SJSA1 (cell line): ENCODE data around the gene FAM227A. TPM values are rescaled to one million over a fixed set of nuclear protein-coding genes. Genes with fewer than 3 reads are reported as not detected.
"Not testable (repeated sequence)": the region's sequence is repeated elsewhere in the genome, so short reads cannot be mapped to it uniquely, and the experiment has no call there.

Experiments used
- DNase-seq, 2 experiments: peaks; one replicate each; pipeline ENCODE4 v3.0.0-alpha.2; 2015 to 2020; ENCODE audit warnings: low spot score in 2 of 2, low read depth in 1 of 2
- H3K27ac ChIP-seq: fragments of 250-450 bp; sonication (Bioruptor Pico); 2 replicates; pipeline ENCODE4 v1.5.1; 2020; ENCODE audit warnings: mild to moderate bottlenecking, moderate library complexity
- H3K27me3 ChIP-seq: fragments of 250-450 bp; sonication (Bioruptor Pico); replicated peaks from 2 replicates; pipeline ENCODE4 v1.5.1; 2020; ENCODE audit warnings: mild to moderate bottlenecking, moderate library complexity
- H3K36me3 ChIP-seq: fragments of 250-450 bp; sonication (Bioruptor Pico); 2 replicates; pipeline ENCODE4 v1.5.1; 2020; ENCODE audit warnings: mild to moderate bottlenecking
- H3K4me1 ChIP-seq: fragments of 250-450 bp; sonication (Bioruptor Pico); replicated peaks from 2 replicates; pipeline ENCODE4 v1.6.1; 2021; ENCODE audit warnings: mild to moderate bottlenecking
- H3K4me3 ChIP-seq: fragments of 250-450 bp; sonication (Bioruptor Pico); 2 replicates; pipeline ENCODE4 v1.5.1; 2020; ENCODE audit warnings: mild to moderate bottlenecking
- H3K9me3 ChIP-seq: fragments of 250-450 bp; sonication (Bioruptor Pico); replicated peaks from 2 replicates; pipeline ENCODE4 v1.5.1; 2020; ENCODE audit warnings: mild to moderate bottlenecking
- total RNA-seq: library from RNA; depleted of rRNA; stranded (reverse); fragments of >200 nt; shearing (Covaris generic); gene quantifications from 2 replicates; pipeline ENCODE4 v1.2.3, GENCODE V29; 2014

FAM227A gene
- total RNA-seq, 1 experiment from 2014 or later: 0.42 TPM

GRCh38 chr22:38612217-38613006, 43.8 kb downstream of the FAM227A start:
- DNase-seq: no peak
- H3K9me3 ChIP-seq: no peaks in the 10 kb centered on the region
- no peaks in the 10 kb centered on the region for H3K4me1 ChIP-seq
- no peaks in the 10 kb centered on the region for H3K27me3 ChIP-seq
- no peaks in the 10 kb centered on the region for H3K36me3 ChIP-seq
- no peak overlapping the region for H3K27ac ChIP-seq
- H3K4me3 ChIP-seq: no peak overlapping the region

- Histone ChIP-seq H3K4me3 (no peak overlapping the region), H3K4me1 (peaks cover 4% of the 10 kb centered on the region), H3K36me3 (no peaks in the 10 kb centered on the region), H3K9me3 (no peaks in the 10 kb centered on the region), H3K27ac (no peak overlapping the region), H3K27me3 (no peaks in the 10 kb centered on the region)
- DNase-seq: no peak
Observed at GRCh38 chr22:38611559-38611958, 44.6 kb downstream of the FAM227A start.

- Histone ChIP-seq H3K27me3 (no peaks in the 10 kb centered on the region), H3K4me3 (no peak overlapping the region), H3K9me3 (no peaks in the 10 kb centered on the region), H3K4me1 (peaks cover 11% of the 10 kb centered on the region), H3K36me3 (no peaks in the 10 kb centered on the region), H3K27ac (no peak overlapping the region)
- DNase-seq: no peak
Observed at GRCh38 chr22:38610234-38610633, 46.0 kb downstream of the FAM227A start.

- no peak overlapping the region for H3K4me3 ChIP-seq
Observed at GRCh38 chr22:38608992-38609750, 47.0 kb downstream of the FAM227A start.

GRCh38 chr22:38607680-38608079, 48.5 kb downstream of the FAM227A start:
- Histone ChIP-seq H3K27me3 (no peaks in the 10 kb centered on the region), H3K4me1 (peaks cover 11% of the 10 kb centered on the region), H3K27ac (no peak overlapping the region), H3K9me3 (no peaks in the 10 kb centered on the region), H3K36me3 (no peaks in the 10 kb centered on the region), H3K4me3 (no peak overlapping the region)
- DNase-seq: no peak

More at GRCh38 chr22:38608992-38609750, 47.0 kb downstream of the FAM227A start:
- no peak overlapping the region for H3K27ac ChIP-seq
- H3K36me3 ChIP-seq: no peaks in the 10 kb centered on the region
- no peaks in the 10 kb centered on the region for H3K27me3 ChIP-seq
- H3K9me3 ChIP-seq: no peaks in the 10 kb centered on the region
- peaks cover 11% of the 10 kb centered on the region for H3K4me1 ChIP-seq
- no peak for DNase-seq

GRCh38 chr22:38602166-38602565, 54.0 kb downstream of the FAM227A start:
- H3K4me1 ChIP-seq: peaks cover 11% of the 10 kb centered on the region
- H3K36me3 ChIP-seq: no peaks in the 10 kb centered on the region
- H3K27me3 ChIP-seq: peaks cover 3% of the 10 kb centered on the region; the same call in 1 of the 2 replicates
- no peak for DNase-seq
- no peak overlapping the region for H3K4me3 ChIP-seq
- H3K9me3 ChIP-seq: no peaks in the 10 kb centered on the region
- H3K27ac ChIP-seq: no peak overlapping the region

GRCh38 chr22:38601221-38601764, 54.9 kb downstream of the FAM227A start:
- Histone ChIP-seq H3K4me1 (peaks cover 4% of the 10 kb centered on the region), H3K27ac (no peak overlapping the region), H3K4me3 (no peak overlapping the region), H3K9me3 (no peaks in the 10 kb centered on the region), H3K36me3 (no peaks in the 10 kb centered on the region), H3K27me3 (peaks cover 3% of the 10 kb centered on the region; the same call in 1 of the 2 replicates)
- DNase-seq: no peak

- Histone ChIP-seq H3K4me1 (peaks cover 11% of the 10 kb centered on the region), H3K27me3 (peaks cover 3% of the 10 kb centered on the region; the same call in 1 of the 2 replicates), H3K27ac (no peak overlapping the region), H3K4me3 (no peak overlapping the region), H3K9me3 (no peaks in the 10 kb centered on the region), H3K36me3 (no peaks in the 10 kb centered on the region)
- no peak for DNase-seq
Observed at GRCh38 chr22:38599466-38599865, 56.7 kb downstream of the FAM227A start.

- not testable (repeated sequence) for H3K27ac ChIP-seq
Observed at GRCh38 chr22:38582923-38583322, 73.3 kb downstream of the FAM227A start.

GRCh38 chr22:38578505-38578904, 77.7 kb downstream of the FAM227A start:
- H3K27me3 ChIP-seq: 0 out of 2 replicates have a peak, but pooled peaks cover 9% of the 10 kb centered on the region
- no peak overlapping the region for H3K4me3 ChIP-seq
- DNase-seq: no peak
- no peaks in the 10 kb centered on the region for H3K9me3 ChIP-seq
- H3K4me1 ChIP-seq: no peaks in the 10 kb centered on the region
- no peak overlapping the region for H3K27ac ChIP-seq
- no peaks in the 10 kb centered on the region for H3K36me3 ChIP-seq

More at GRCh38 chr22:38582923-38583322, 73.3 kb downstream of the FAM227A start:
- not testable (repeated sequence) for H3K27me3 ChIP-seq, H3K9me3 ChIP-seq, H3K4me1 ChIP-seq, H3K36me3 ChIP-seq, H3K4me3 ChIP-seq, DNase-seq

GRCh38 chr22:38572065-38572464, 84.1 kb downstream of the FAM227A start:
- Histone ChIP-seq H3K9me3 (no peaks in the 10 kb centered on the region), H3K4me1 (peaks cover 13% of the 10 kb centered on the region), H3K36me3 (no peaks in the 10 kb centered on the region), H3K27me3 (no peaks in the 10 kb centered on the region), H3K27ac (no peak overlapping the region), H3K4me3 (no peak overlapping the region)
- peak in 1 of 2 experiments; percentile 25 for DNase-seq

- H3K36me3 ChIP-seq: no peaks in the 10 kb centered on the region
- no peaks in the 10 kb centered on the region for H3K9me3 ChIP-seq
- peak in 1 of 2 experiments; percentile 29 for DNase-seq
- no peak overlapping the region for H3K27ac ChIP-seq
- H3K4me3 ChIP-seq: peak overlapping the region; percentile 41
- peaks cover 13% of the 10 kb centered on the region for H3K4me1 ChIP-seq
- no peaks in the 10 kb centered on the region for H3K27me3 ChIP-seq
Observed at GRCh38 chr22:38570779-38571364, 85.3 kb downstream of the FAM227A start.

GRCh38 chr22:38569972-38570778, 86.0 kb downstream of the FAM227A start, which contains the start of gene DMC1:
Gene DMC1, minus strand, starts transcription at chr22:38570183. Its CDS starts 1,927 bp downstream, at chr22:38568256.
- DNase-seq: peak; percentile 35 to 90

More at GRCh38 chr22:38569972-38570778, 86.0 kb downstream of the FAM227A start, which contains the start of gene DMC1:
- peaks cover 13% of the 10 kb centered on the region for H3K4me1 ChIP-seq
- no peaks in the 10 kb centered on the region for H3K27me3 ChIP-seq
- H3K9me3 ChIP-seq: no peaks in the 10 kb centered on the region
- no peaks in the 10 kb centered on the region for H3K36me3 ChIP-seq
- no peak within 1 kb of the TSS for H3K27ac ChIP-seq
- peak within 1 kb of the TSS; percentile 41 for H3K4me3 ChIP-seq
